T-helper 2 cell treated with Interferon-gamma antibody and Interleukin-4, amounts not matched to agents 5 μg/mL and 100 μg/mL, for 36 hours (primary cell): ENCODE results near the gene ERICH3.
"Not testable (repeated sequence)": the region's sequence is repeated elsewhere in the genome, so short reads cannot be mapped to it uniquely, and the experiment has no call there.

ENCODE experiments used
- DNase-seq: peaks from one replicate; pipeline ENCODE4 v3.0.0; 2021; ENCODE audit warnings: low spot score
- H3K27ac Mint-ChIP-seq: one replicate; pipeline ENCODE4 v1.8.0; 2021; ENCODE audit warnings: mild to moderate bottlenecking, mixed read lengths
- H3K27me3 Mint-ChIP-seq: one replicate; pipeline ENCODE4 v1.8.0; 2021; ENCODE audit warnings: low read depth, mixed read lengths
- H3K36me3 Mint-ChIP-seq: one replicate; pipeline ENCODE4 v1.8.0; 2021; ENCODE audit warnings: low read depth, mixed read lengths
- H3K4me1 Mint-ChIP-seq: one replicate; pipeline ENCODE4 v1.8.0; 2021; ENCODE audit warnings: low read depth, mixed read lengths
- H3K4me3 Mint-ChIP-seq: one replicate; pipeline ENCODE4 v1.8.0; 2022; ENCODE audit warnings: mild to moderate bottlenecking, moderate library complexity, mixed read lengths
- H3K9me3 Mint-ChIP-seq: one replicate; pipeline ENCODE4 v1.8.0; 2021; ENCODE audit warnings: mixed read lengths

The ERICH3 gene

DNA sequence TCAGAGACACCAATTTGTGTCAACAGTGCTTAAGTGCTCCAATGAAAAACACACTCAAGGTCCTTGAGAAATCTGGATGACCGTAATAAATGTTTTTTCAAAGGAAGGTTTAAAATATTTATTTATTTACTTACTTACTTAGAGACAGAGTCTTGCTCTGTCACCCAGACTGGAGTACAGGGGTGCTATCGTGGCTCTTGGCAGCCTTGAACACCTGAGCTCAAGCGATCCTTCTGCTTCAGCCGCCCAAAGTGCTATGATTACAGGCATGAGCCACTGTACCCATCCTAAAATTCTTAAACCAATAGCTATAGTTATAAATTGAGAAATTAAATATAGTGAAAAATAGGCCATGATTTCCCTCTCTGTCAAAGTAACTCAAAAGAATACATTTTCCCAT, 17.3 kb upstream of the ERICH3 start:
- no peak for DNase-seq
- peaks cover 2% of the 10 kb centered on the region for H3K27me3 Mint-ChIP-seq
- no peaks in the 10 kb centered on the region for H3K36me3 Mint-ChIP-seq
- H3K27ac Mint-ChIP-seq, result no peak overlapping the region
- no peaks in the 10 kb centered on the region for H3K9me3 Mint-ChIP-seq
- no peak overlapping the region for H3K4me3 Mint-ChIP-seq
- no peaks in the 10 kb centered on the region for H3K4me1 Mint-ChIP-seq

DNA sequence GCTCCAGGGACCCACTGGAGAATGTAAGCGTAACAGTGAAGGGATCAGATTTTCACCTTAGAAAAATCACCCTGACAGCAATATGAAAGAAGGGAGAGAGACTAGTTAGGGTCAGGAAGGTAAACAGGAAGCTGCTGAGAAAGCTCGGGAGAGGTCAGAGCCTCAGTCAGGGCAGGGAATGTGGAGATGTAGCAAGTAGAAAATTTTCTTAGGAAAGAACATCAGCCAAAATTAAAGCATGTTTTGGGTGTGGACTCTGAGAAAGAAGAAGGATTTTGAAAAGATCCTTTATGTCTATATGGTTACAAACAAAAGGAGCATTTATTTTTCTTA, 16.7 kb upstream of the ERICH3 start:
- Mint-ChIP-seq H3K4me1 (no peaks in the 10 kb centered on the region), H3K4me3 (no peak overlapping the region), H3K27ac (no peak overlapping the region), H3K36me3 (no peaks in the 10 kb centered on the region), H3K9me3 (no peaks in the 10 kb centered on the region), H3K27me3 (peaks cover 2% of the 10 kb centered on the region)
- no peak for DNase-seq

DNA sequence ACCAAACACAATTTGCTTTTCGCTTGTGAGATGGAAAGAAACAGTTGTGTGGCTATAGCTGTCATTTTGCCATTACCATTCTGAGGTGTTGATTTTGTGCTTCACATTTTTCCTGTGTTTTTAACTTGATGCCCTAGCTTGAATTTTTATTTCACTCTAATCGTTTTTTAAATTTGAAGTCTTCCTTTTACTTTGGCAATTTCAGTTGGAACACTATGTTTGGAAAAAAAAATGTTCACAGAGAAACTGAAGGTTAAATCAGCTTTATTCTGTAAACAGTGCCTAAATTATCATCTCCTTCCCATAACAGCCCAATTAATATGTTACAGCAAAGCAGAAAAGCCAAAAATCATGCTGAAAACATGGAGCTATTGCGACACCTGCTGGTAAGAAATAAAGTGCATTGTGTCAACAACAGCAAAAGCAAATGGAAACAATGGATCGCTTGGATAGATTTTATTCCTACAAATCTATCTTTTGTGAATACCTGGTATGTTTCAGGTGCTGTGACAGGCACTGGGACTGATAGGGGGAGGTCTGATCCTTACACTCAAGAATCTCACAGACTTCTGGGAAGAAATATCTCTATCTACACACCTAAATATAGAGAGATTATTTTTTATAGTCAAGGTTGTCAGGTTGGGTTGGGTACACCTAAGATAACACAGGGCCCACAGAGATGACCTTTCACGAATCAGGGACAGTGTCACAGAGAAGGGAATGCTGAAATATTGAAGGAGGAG, 16.2 kb upstream of the ERICH3 start:
- Mint-ChIP-seq H3K36me3 (no peaks in the 10 kb centered on the region), H3K27ac (no peak overlapping the region), H3K4me3 (no peak overlapping the region), H3K27me3 (peaks cover 2% of the 10 kb centered on the region), H3K9me3 (no peaks in the 10 kb centered on the region), H3K4me1 (no peaks in the 10 kb centered on the region)
- peak; percentile 15 for DNase-seq

DNA sequence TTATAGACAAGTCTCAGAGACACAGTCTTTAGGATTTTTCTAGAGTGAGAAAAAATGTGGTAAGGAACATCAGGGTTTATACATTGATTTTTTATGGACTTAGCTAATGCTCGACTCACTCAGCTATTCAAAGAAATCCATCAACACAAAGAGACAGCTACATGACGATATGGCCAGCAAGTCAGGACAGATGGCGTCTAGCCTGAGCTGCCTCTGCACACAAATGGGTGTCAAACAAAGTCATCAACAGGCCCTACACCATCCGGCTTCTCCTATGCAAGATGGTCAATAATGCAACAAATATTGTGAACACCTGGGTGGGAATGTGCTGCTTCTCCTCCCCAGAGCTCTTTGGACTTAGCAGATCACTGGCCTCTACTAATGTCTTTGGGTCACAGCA, 13.3 kb upstream of the ERICH3 start:
- Mint-ChIP-seq H3K27ac (no peak overlapping the region), H3K4me1 (no peaks in the 10 kb centered on the region), H3K9me3 (no peaks in the 10 kb centered on the region), H3K27me3 (peaks cover 8% of the 10 kb centered on the region), H3K4me3 (no peak overlapping the region), H3K36me3 (no peaks in the 10 kb centered on the region)
- DNase-seq, result no peak

DNA sequence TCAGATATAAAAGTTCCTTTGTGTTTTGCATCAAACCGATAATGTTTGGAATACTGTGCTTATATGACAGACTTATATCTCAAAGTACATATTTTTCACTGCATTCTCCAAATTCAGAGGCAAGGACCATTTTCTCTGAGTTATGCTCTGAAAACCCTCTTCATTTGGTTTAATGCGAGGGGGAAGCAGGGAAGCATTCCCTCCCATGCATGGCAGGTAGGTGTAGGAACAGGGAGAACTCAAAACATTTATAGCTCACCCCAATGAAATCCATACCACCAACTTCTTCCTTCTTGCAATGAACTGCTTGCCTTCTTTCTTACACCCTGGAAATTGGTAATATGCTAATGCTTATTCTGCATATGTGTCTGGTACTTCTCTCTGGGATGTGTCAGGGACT, 10.7 kb upstream of the ERICH3 start:
- Mint-ChIP-seq H3K27ac (no peak overlapping the region), H3K27me3 (peaks cover 11% of the 10 kb centered on the region)

DNA sequence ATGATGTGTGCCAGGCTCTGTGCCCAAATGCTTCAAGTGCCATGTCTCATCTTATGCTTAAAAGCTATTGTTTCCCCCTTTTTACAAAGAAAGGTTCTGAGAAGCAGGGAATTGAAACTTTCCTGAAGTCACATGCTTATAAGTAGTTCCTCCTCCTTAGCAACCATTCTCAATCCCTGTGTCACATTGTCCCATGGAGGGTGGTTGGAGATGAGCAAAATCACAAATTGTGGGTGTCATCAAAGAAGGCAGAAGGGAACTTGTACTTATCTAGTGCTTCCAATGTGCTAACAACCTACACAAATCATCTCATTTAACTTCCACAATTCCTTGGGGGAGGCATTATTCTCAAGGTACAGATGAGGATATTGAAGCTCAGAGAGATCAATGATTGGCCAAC, 10.1 kb upstream of the ERICH3 start:
- no peak for DNase-seq
- Mint-ChIP-seq H3K27ac (no peak overlapping the region), H3K4me1 (peaks cover 4% of the 10 kb centered on the region), H3K9me3 (no peaks in the 10 kb centered on the region), H3K4me3 (no peak overlapping the region), H3K36me3 (no peaks in the 10 kb centered on the region), H3K27me3 (peaks cover 14% of the 10 kb centered on the region)

More for the DNA sequence above, 10.7 kb upstream of the ERICH3 start:
- no peaks in the 10 kb centered on the region for H3K36me3 Mint-ChIP-seq
- DNase-seq, result no peak
- H3K9me3 Mint-ChIP-seq, result no peaks in the 10 kb centered on the region
- no peak overlapping the region for H3K4me3 Mint-ChIP-seq
- H3K4me1 Mint-ChIP-seq, result peaks cover 4% of the 10 kb centered on the region

DNA sequence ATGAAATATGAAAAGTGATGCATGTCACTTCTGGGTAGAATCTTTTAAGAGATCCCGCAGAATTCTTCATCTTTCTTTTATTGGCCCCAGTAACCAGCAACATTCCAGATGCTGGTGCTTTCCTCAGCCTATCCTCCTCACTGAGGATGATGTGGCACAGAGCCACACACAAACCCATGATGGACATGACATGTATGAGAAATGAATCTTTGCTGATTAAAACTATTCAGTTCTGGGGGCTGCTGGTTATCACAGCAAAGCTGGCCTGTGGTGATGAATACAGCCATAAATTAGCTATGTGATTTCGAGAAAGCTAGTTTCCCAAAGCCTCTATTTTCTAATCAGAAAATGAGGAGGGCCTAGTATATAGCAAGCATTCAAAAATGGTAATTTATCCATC, 8.3 kb upstream of the ERICH3 start:
- no peak overlapping the region for H3K27ac Mint-ChIP-seq
- H3K9me3 Mint-ChIP-seq, result no peaks in the 10 kb centered on the region
- H3K36me3 Mint-ChIP-seq, result no peaks in the 10 kb centered on the region
- H3K4me3 Mint-ChIP-seq, result no peak overlapping the region
- peaks cover 16% of the 10 kb centered on the region for H3K27me3 Mint-ChIP-seq
- H3K4me1 Mint-ChIP-seq, result peaks cover 4% of the 10 kb centered on the region
- no peak for DNase-seq

DNA sequence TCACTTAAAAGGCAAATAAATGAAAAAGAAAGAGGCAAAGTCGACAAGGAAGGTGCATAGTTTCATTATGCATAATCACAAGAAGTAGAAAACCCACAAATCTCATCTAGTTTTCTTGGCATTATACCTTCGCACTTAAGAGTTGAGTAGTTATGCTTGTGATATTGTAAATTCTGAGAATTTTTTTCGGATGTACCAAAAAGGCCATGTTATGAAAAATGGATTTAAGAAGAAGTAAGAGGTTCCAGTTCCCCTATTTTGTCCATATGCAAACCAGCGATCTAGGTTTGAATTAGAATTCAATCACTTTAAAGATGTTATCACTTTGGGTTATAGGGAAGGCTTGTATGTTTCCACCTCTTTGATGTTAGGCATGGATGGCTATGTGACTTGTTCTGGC, 7.9 kb upstream of the ERICH3 start:
- no peak for DNase-seq
- Mint-ChIP-seq H3K27ac (no peak overlapping the region), H3K27me3 (peaks cover 17% of the 10 kb centered on the region), H3K36me3 (no peaks in the 10 kb centered on the region), H3K9me3 (no peaks in the 10 kb centered on the region), H3K4me1 (peaks cover 4% of the 10 kb centered on the region), H3K4me3 (no peak overlapping the region)

DNA sequence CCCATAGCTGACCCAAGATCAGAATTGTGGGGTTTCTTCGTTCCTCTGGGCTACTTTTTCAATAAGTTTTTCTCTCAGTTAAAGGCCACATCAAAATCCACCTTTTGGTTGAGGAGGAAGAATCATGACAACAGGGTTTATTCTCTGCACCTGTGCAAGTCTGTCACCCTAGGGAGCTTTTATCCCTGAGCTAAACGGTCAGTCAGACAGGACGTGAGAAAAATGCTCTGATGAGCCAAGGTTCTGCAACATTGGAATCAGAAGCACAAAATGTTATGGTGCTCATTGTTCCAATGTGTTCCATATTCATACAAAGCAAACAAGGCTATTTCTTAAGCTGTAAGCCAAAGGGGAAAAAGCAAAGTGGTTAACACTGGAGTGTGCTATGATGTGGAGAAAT, 7.4 kb upstream of the ERICH3 start:
- Mint-ChIP-seq H3K4me1 (peaks cover 4% of the 10 kb centered on the region), H3K27ac (no peak overlapping the region), H3K27me3 (peaks cover 17% of the 10 kb centered on the region), H3K36me3 (no peaks in the 10 kb centered on the region), H3K4me3 (no peak overlapping the region), H3K9me3 (no peaks in the 10 kb centered on the region)
- DNase-seq, result no peak

DNA sequence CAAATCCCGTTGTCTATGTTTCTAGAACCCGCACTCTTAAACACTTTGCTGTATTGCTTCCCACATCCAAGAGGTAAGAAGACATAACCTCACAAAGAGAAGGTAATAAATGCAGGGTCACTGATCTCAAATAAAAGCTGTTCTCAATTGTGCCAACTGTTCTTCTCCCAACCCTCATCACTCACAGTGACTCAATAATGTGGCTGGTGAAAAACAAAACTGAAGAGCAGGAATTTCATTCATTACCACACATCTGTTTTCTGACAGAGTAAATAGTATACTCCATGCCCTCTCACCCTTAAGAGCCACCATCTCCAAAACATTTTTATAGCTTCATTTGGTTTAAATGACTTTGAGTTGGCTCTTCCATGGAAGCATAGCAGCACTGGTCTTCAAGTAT, 6.2 kb upstream of the ERICH3 start:
- no peaks in the 10 kb centered on the region for H3K36me3 Mint-ChIP-seq
- peaks cover 23% of the 10 kb centered on the region for H3K27me3 Mint-ChIP-seq
- DNase-seq, result no peak
- no peaks in the 10 kb centered on the region for H3K9me3 Mint-ChIP-seq
- H3K4me1 Mint-ChIP-seq, result peaks cover 4% of the 10 kb centered on the region
- H3K4me3 Mint-ChIP-seq, result no peak overlapping the region
- H3K27ac Mint-ChIP-seq, result no peak overlapping the region

DNA sequence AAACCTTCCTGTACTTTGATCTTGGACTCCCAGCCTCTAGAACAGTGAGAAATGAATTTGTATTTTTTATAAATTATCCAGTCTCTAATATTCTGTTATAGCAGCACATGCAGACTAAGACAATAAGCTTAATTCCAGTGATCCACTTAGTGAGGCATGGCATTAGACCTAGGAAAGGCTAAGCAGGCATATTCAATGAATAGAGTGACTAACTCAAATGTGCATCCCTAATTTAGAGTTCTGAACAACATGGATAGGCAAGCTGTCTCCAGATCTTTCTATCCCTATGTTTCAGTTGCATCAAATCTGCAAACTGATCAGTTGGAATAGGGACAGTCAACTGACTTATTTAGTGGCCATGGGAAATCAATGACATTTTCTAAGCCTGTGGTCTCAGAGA, 4.3 kb upstream of the ERICH3 start:
- H3K27ac Mint-ChIP-seq, result no peak overlapping the region
- DNase-seq, result no peak
- H3K4me1 Mint-ChIP-seq, result peaks cover 4% of the 10 kb centered on the region
- H3K4me3 Mint-ChIP-seq, result no peak overlapping the region
- H3K27me3 Mint-ChIP-seq, result peaks cover 33% of the 10 kb centered on the region
- H3K36me3 Mint-ChIP-seq, result no peaks in the 10 kb centered on the region
- no peaks in the 10 kb centered on the region for H3K9me3 Mint-ChIP-seq

DNA sequence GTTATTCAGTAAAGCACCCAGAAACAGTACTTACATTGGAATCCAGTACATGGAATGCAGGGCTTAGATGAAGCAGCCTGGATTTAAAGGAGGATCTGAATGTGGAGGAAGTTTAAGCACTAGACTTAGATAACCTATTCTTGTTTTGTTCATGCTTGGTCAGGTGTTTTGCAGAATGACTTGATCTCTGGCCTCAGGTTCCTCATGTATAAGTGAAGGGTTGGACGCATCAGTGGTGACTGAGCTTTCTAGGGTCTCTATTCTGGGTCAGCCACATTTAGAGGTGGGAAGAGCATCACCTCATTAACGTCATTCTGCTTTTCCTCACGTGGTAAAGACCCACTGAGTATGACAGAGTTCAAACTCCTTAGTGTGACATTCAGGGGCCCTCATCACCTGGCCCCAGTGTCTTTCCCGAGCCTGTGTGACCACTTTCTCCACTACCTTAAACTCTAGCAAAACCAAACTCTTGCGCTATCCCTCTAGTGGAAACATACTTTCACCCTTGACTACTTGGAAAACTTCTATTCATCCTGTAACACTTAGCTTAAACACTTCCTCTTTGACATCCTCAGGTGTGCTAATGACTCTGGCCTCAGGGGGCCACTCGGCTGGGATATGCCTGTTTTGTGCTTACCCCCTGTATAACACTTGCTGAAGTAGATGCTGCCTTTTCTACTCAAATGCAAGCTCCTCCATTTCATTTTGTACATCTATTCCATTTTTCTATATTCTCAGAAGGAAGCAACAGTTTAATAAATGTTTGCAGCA, 871 bp upstream of the ERICH3 start:
- Mint-ChIP-seq H3K27ac (no peak overlapping the region), H3K27me3 (peaks cover 42% of the 10 kb centered on the region), H3K36me3 (no peaks in the 10 kb centered on the region)

DNA sequence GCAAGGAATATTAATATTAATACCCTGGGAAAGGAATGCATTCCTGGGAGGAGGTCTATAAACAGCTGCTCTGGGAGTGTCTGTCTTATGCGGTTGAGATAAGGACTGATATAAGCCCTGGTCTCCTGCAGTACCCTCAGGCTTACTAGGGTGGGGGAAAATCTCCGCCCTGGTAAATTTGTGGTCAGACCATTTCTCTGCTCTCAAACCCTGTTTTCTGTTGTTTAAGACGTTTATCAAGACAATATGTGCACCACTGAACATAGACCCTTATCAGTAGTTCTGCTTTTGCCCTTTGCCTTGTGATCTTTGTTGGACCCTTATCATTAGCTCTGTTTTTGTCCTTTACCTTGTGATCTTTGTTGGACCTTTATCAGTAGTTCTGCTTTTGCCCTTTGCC, 2.7 kb downstream of the ERICH3 start:
- DNase-seq, H3K27ac Mint-ChIP-seq, H3K4me3 Mint-ChIP-seq, H3K4me1 Mint-ChIP-seq, H3K9me3 Mint-ChIP-seq, H3K36me3 Mint-ChIP-seq: not testable (repeated sequence)
- peaks cover 39% of the 10 kb centered on the region for H3K27me3 Mint-ChIP-seq

More for the DNA sequence above, 871 bp upstream of the ERICH3 start:
- Mint-ChIP-seq H3K4me1 (no peaks in the 10 kb centered on the region), H3K9me3 (peaks cover 4% of the 10 kb centered on the region), H3K4me3 (no peak overlapping the region)
- no peak for DNase-seq

DNA sequence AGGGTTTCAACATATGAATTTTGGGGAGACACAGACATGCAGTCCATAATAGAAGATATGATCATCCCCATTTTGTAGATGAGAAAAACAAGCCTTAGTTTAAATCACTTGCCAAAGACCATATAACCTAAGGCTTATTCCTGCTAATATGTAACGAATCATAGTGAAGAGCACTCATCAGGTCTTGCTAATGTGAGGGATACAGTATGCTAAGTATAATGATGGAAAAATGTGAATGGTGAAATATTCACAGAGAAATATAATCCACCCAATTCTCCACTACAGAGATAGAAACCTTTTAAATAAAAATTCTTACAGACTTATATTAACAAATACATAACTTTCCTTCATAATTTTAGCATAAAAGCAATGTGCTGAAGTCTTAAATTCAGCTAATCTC, 18.9 kb downstream of the ERICH3 start:
- Mint-ChIP-seq H3K4me1 (peaks cover 6% of the 10 kb centered on the region), H3K27me3 (no peaks in the 10 kb centered on the region), H3K27ac (no peak overlapping the region), H3K9me3 (peaks cover 8% of the 10 kb centered on the region), H3K36me3 (no peaks in the 10 kb centered on the region), H3K4me3 (no peak overlapping the region)
- DNase-seq, result no peak

DNA sequence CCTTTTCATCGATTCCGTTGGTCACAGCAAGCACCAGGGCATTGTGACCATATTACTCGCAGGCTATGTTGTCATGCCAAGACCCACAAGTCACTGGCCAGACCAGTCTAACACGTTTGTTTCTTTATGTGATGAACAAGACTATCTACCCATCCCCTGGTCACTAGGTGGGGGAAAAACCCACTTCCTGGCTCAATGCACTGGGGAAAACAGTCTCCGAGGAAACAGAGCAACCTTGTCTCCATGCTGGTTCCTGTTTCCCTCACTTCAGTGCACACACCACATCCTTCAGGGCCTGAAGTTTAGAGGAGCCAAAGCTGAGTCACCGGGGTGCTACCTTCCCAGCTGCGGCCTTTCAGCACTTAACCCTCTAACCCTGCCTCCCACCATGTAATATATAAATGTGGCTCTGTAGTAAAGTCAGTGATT, 20.9 kb downstream of the ERICH3 start:
- peaks cover 6% of the 10 kb centered on the region for H3K4me1 Mint-ChIP-seq
- no peak for DNase-seq
- no peak overlapping the region for H3K27ac Mint-ChIP-seq
- H3K36me3 Mint-ChIP-seq, result no peaks in the 10 kb centered on the region
- no peaks in the 10 kb centered on the region for H3K9me3 Mint-ChIP-seq
- H3K27me3 Mint-ChIP-seq, result no peaks in the 10 kb centered on the region
- H3K4me3 Mint-ChIP-seq, result no peak overlapping the region
